ENCODE data around the gene ZFP57.

The ZFP57 gene

DNA sequence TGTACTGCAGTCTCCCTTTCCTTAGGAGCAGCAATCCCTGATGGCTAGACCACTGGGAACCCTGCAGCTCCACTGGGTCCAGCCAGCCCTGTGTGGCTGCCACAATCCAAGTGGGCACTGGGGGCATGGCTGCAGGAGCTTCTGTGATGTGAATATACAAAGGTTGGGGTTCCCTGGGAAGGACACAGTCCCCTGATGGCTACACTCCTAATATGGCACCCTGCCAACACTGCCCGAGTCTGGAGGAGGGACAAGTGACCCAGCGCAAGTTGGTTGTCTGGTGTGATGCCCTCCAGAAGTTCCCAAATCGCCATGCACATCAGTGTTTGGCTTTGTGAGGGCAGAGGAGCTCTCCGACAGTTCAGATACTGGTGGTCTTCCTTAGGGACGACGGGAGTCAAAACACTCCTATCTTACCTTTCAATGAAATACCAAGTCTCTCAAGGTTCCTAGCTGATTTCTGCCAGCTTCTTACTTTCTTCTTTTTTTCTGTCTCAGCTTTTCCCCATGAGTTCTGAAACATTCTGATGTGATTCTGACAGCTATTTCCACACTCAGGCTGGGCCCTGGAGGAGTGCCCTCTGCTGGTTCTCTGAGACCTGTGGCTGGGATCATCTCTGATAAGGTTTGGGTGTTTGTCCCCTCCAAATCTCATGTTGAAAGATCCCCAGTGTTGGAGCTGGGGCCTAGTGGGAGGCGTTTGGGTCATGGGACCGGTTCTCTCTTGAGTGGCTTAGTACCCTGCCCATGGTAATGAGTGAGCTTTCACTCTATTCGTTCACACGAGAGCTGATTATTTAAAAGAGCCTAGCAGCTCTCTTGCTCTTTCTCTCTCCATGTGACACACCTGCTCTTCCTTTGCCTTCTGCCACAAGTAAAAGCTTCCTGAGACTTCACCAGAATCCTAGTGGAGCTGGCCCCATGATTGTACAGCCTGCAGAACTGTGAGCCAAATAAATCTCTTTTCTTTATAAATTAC, 15.5 kb upstream of the ZFP57 start:
- H3K4me3 ChIP-seq (replicated peaks; ENCODE audit: low read depth, low read length), result no peak overlapping the region
- peak; percentile 52 for TF ChIP-seq CTCF (IDR thresholded peaks at IDR 0.05; ENCODE audit: low read depth, low read length, missing control alignments)
- DNase-seq (ENCODE audit: extremely low read depth, low read depth), result no peak

GRCh38 chr6:29694637-29695036, 13.7 kb upstream of the ZFP57 start:
- no peak for TF ChIP-seq CTCF (IDR thresholded peaks at IDR 0.05; ENCODE audit: low read depth, low read length, missing control alignments)
- no peak overlapping the region for H3K4me3 ChIP-seq (replicated peaks; ENCODE audit: low read depth, low read length)
- DNase-seq (ENCODE audit: extremely low read depth, low read depth), result no peak

DNA sequence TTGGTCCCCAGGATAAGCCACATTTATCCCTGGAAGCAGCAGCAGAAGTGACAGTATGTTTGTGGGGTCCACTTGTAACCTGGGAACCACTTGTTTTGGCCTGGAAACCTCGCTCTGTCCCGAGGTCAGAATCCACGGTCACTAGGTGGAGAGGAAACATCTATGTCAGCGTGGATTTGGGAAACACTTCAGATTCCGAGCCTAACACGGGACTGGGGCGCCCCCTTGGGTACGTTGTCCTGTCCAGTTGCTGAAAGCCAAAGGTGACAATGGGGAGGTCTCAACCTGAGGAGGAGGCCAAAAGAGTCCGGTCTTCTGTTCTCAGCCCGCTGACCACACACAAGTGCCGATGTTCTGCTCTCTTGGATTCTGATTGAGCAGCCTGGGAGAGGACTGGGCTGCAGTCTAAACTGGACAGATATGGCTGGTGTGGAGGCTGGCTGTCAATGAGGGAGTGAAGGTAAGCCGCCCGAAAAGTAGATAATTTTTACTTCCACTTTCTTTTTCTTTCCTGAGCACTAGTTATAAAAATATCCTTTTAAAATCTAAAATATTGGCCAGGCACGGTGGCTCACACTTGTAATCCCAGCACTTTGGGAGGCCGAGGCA, 4.9 kb upstream of the ZFP57 start:
- H3K4me3 ChIP-seq (replicated peaks; ENCODE audit: low read depth, low read length), result no peak overlapping the region
- DNase-seq (ENCODE audit: extremely low read depth, low read depth), result no peak
- no peak for TF ChIP-seq CTCF (IDR thresholded peaks at IDR 0.05; ENCODE audit: low read depth, low read length, missing control alignments)

DNA sequence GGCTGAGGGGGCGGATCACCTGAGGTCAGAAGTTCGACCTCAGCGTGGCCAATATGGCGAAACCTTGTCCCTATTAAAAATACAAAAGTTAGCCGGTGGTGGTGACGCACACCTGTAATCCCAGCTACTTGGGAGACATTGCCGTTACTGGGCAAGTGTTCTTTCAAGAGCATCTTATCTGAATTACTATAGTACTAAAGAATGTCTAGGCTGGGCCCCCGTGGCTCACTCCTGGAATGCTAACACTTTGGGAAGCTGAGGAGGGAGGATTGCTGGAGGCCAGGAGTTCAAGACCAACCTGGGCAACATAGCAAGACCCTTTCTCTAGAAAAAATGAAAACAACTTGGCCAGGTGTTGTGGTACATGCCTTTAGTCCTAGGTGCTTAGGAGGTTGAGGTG, 859 bp upstream of the ZFP57 start:
- no peak for DNase-seq (ENCODE audit: extremely low read depth, low read depth)
- H3K4me3 ChIP-seq (replicated peaks; ENCODE audit: low read depth, low read length), result no peak overlapping the region
- no peak for TF ChIP-seq CTCF (IDR thresholded peaks at IDR 0.05; ENCODE audit: low read depth, low read length, missing control alignments)

GRCh38 chr6:29680416-29680815, 536 bp downstream of the ZFP57 start:
- no peak for TF ChIP-seq CTCF (IDR thresholded peaks at IDR 0.05; ENCODE audit: low read depth, low read length, missing control alignments)
- H3K4me3 ChIP-seq (replicated peaks; ENCODE audit: low read depth, low read length), result no peak overlapping the region
- DNase-seq (ENCODE audit: extremely low read depth, low read depth), result no peak

- DNase-seq (ENCODE audit: extremely low read depth, low read depth), result no peak
- no peak overlapping the region for H3K4me3 ChIP-seq (replicated peaks; ENCODE audit: low read depth, low read length)
- no peak for TF ChIP-seq CTCF (IDR thresholded peaks at IDR 0.05; ENCODE audit: low read depth, low read length, missing control alignments)
These were observed 990 bp downstream of the ZFP57 start for GRCh38 chr6:29679962-29680361.
